G401.6 (cell line): ENCODE measurements around the gene ZNF800.

Experiments
- FAIRE-seq: peaks from 2 replicates; lab custom pipeline; 2012; peaks lifted over from hg19 to GRCh38; lab: Jason Lieb, UNC

The ZNF800 gene

GRCh38 chr7:127347567-127348246 lies 44.8 kb downstream of the ZNF800 start:
- no peak for FAIRE-seq

DNA sequence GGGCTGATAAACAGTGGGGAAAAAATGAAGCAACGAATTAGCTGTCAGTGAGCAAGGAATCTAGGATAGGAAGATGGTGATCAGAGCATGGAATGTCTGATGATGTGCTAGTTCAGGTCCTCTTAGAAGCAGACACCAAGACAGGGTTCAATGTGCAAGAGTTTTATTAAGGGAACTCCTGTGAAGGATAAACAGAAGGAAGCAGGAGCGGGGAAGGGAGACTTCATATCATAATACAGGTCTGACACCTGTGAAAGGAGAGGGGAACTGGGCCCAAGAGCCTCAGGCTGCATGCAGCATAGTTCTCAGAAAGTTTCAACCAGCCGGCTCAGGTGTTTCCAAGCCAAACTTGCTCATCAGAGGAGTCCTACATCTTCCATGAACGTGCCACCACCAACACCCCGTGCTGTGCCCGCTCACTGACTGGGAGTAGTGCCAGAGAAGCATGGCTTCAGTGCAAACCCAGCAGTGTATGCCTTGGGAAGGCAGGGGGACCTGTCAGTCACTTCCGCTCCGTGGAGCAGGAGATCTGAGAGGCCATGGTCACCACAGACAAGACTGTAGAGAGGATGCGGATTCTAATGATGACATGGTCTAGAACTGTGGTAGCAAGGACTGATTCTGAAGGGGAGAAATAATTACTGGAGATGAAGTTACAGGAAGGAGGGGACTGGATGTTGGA lies 45.8 kb downstream of the ZNF800 start:
- no peak for FAIRE-seq

GRCh38 chr7:127342596-127342995 lies 49.9 kb downstream of the ZNF800 start:
- no peak for FAIRE-seq

DNA sequence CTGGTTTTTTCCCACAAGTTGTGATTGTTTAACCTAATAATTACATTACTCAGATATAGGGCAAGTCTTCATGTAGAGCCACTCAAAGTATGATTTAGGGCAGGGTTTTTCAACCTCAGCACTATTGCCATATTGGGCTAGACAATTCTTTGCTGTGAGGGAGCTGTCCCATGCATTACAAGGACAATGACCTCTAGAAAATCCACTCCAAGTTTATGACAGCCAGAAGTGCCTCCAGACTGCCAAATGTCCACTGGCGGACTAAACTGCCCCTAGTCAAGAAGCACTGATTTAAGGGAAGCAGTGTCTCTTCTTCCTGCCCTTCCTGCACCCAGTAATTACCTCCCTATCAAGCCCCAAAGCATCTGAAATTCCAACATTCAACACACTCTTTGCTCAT lies 54.4 kb downstream of the ZNF800 start:
- no peak for FAIRE-seq

- FAIRE-seq: no peak
Measured at GRCh38 chr7:127337581-127337980, 54.9 kb downstream of the ZNF800 start.

DNA sequence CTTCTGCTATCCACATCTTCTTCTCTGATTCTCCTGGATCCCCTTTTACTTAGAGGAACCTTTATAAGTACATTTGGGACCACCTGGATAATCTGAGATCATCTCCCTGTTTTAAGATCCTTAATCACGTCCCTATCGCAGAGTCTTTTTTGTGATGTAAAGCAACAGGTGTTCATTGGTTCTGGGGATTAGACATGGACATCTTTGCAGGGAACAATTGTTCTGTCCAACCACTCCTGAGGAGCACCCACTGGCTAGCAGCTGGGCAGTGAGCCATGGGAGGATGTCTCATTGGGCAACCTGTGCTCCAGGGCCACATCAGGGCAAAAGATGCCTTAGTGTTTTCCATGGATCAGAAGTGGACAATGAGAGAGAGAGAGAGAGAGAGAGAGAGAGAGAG lies 56.0 kb downstream of the ZNF800 start:
- FAIRE-seq: no peak

DNA sequence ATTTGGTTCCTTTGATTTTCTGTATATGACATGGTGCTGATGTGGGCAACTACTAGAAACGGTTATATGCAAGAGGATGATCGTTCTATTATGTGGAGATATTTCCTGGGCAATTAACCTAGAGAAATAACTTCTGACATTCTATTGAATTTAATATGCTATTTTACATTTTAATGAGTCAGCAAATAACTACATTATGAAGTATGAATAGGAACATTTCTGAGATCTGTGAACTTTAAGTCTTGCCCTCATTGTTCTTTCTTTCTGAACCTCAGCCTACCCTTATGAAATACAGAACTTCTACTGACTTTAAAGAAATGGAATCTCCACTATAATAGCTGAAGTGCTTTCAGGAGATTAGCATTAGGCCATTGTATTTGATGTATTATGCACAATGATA lies 59.6 kb downstream of the ZNF800 start:
- no peak for FAIRE-seq

- no peak for FAIRE-seq
Measured at GRCh38 chr7:127330070-127330469, 62.4 kb downstream of the ZNF800 start.

- FAIRE-seq: no peak
Measured at GRCh38 chr7:127322832-127323493, 69.5 kb downstream of the ZNF800 start.

- no peak for FAIRE-seq
Measured at GRCh38 chr7:127322351-127322750, 70.2 kb downstream of the ZNF800 start.

DNA sequence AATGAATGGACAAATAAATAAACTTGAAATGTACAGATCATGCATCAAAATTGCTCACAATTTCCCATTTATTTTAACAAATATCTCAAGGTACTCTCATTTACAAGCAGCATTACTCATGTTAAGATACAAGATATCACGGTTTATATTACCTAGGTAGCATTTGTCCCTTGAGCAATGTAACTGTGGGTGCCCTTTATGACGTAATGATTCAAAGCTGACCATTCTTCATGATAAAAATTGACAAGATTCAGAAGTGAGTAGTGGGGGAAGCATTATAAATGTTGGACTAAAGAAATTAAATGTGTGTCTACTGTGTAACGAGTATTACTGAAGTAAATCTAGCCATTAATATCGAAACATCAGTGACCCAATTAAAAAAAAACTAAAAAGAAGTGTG lies 71.5 kb downstream of the ZNF800 start:
- FAIRE-seq: no peak
